Measurements from ENCODE around the gene DNMT3B.

Gene DNMT3B

DNA sequence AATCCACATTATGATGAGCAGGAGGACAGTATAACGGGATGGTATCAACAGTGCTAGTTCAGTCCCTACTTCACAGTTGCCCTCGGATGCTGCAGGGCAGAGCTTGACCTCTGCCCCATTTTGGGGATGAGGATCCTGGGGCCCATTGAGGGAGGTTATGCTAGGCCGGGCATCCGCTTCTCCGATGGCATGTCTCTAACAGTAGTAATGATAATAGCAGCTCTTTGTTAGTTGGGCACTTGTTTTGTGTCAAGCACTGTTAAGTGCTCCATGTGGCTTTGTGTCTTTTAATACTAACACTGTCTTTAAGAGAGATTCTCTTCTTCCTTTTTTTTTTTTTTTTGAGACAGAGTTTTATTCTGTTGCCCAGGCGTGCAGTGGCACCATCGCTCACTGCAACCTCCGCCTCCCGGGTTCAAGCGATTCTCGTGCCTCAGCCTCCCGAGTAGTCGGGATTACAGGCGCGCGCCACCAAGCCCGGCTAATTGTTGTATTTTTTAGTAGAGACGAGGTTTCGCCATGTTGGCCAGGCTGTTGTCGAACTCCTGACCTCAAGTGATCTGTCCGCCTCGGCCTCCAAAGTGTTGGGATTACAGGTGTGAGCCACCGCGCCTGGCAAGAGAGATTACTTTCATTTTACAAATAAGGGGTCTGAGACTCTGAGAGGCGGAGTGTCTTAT, 58.7 kb downstream of the DNMT3B start:
- H3K4me3 ChIP-seq (ENCODE audit: low read depth, low read length) = peak overlapping the region; percentile 75
- TF ChIP-seq CTCF (IDR thresholded peaks at IDR 0.05; ENCODE audit: borderline replicate concordance, insufficient read depth, low read depth, low read length) = no peak

DNA sequence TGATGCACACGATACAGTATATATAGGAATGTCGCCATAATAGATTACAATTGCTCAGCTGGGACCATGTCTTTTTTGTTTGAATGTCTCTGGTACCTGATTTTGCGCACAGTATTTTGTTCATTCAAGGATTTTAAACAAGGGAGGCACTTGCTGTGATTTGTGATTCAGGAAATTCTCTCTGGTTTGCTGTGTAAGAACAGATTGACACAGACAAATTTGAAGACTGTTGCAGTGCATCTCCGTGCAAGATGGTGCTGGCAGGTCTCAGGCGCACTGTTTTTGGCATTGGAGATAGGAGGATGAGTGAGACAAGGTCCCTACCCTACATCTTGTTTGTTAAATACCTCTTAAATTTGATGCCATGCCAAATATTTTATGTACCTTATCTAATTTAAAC, 60.0 kb downstream of the DNMT3B start:
- no peak overlapping the region for H3K4me3 ChIP-seq (ENCODE audit: low read depth, low read length)
- TF ChIP-seq CTCF (IDR thresholded peaks at IDR 0.05; ENCODE audit: borderline replicate concordance, insufficient read depth, low read depth, low read length) = no peak

GRCh38 chr20:32823078-32823477, 60.9 kb downstream of the DNMT3B start:
- no peak overlapping the region for H3K4me3 ChIP-seq (ENCODE audit: low read depth, low read length)
- TF ChIP-seq CTCF (IDR thresholded peaks at IDR 0.05; ENCODE audit: borderline replicate concordance, insufficient read depth, low read depth, low read length) = no peak

DNA sequence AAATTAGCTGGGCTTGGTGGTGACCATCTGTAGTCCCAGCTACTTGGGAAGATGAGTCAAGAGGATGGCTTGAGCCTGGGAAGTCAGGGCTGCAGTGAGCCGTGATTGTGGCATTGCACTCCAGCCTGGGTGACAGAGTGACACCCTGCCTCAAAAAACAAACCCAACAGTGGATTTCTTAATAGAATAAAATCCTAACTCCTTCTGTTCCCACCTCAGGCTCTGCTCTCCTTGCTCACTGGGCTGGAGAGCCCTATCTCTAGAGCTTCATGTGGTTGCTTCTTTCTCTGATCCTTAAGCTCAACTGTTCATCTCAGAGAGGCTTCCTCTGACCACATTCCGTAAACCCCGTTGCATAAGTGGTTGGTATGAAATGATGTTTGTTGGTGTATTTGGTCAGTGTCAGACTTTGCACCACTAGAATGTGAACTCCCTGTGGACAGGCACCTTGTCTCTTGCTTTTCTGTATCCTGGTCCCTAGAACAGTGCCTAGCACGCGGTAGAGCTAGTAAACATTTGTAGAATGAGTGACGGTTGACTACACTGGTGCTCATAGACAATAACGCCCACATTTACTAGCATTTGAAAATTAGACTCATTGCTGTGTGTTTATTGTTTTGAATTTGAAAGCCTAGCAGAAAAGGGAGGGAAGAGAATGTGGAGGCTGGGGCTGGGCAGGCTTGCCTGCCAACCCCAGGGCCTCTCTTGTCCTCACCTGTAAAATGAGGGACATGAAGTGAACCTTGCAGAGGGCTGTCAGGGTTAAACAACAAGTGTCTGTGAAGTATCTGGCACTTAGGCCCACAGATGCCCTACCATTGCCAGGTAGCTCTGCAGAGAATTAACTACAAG, 61.8 kb downstream of the DNMT3B start:
- no peak for TF ChIP-seq CTCF (IDR thresholded peaks at IDR 0.05; ENCODE audit: borderline replicate concordance, insufficient read depth, low read depth, low read length)
- no peak overlapping the region for H3K4me3 ChIP-seq (ENCODE audit: low read depth, low read length)

GRCh38 chr20:32828029-32828680, 66.0 kb downstream of the DNMT3B start:
- H3K4me3 ChIP-seq (ENCODE audit: low read depth, low read length) = no peak overlapping the region
- no peak for TF ChIP-seq CTCF (IDR thresholded peaks at IDR 0.05; ENCODE audit: borderline replicate concordance, insufficient read depth, low read depth, low read length)

- no peak overlapping the region for H3K4me3 ChIP-seq (ENCODE audit: low read depth, low read length)
Observed at GRCh38 chr20:32829311-32830005, 67.3 kb downstream of the DNMT3B start.

More at GRCh38 chr20:32829311-32830005, 67.3 kb downstream of the DNMT3B start:
- TF ChIP-seq CTCF (IDR thresholded peaks at IDR 0.05; ENCODE audit: borderline replicate concordance, insufficient read depth, low read depth, low read length) = no peak
